SK-N-SH (cell line): Measurements from ENCODE around the gene KCNN3.

ENCODE experiments used
- CHD2 ChIP-seq: fragments of 150-350 bp; IDR thresholded peaks from 2 replicates; pipeline ENCODE4 v1.6.1; 2018; ENCODE audit warnings: low read length; ENCODE audit not compliant: partially characterized antibody
- CTCF ChIP-seq: fragments of 200-600 bp; sonication (generic); IDR thresholded peaks from 2 replicates; pipeline ENCODE4 v1.6.1; 2017; ENCODE audit warnings: antibody characterized with exemption, mild to moderate bottlenecking, moderate library complexity
- EP300 ChIP-seq, 2 experiments: IDR thresholded peaks; 2 replicates each; pipeline versions ENCODE4 v1.4.0 to v1.6.1; 2012; ENCODE audit warnings: borderline replicate concordance in 1 of 2, low read depth in 1 of 2, low read length in 1 of 2
- EZH2phosphoT487 ChIP-seq: fragments of 200-600 bp; sonication (generic); IDR thresholded peaks from 2 replicates; pipeline ENCODE4 v1.6.1; 2017; ENCODE audit warnings: low read depth, mixed run types, mild to moderate bottlenecking, antibody characterized with exemption, moderate library complexity, borderline replicate concordance
- FOXJ3 ChIP-seq: sonication (generic); formaldehyde crosslinking; IDR thresholded peaks from 2 replicates; pipeline ENCODE4 v1.5.1; 2020; ENCODE audit warnings: mild to moderate bottlenecking, missing genetic modification reagents
- MAX ChIP-seq: IDR thresholded peaks from 2 replicates; pipeline ENCODE4 v1.4.0; 2012; ENCODE audit warnings: low read depth
- PBX3 ChIP-seq: IDR thresholded peaks from 2 replicates; pipeline ENCODE4; 2012
- POLR2AphosphoS5 ChIP-seq: IDR thresholded peaks from 2 replicates; pipeline ENCODE4 v1.6.1; 2012; ENCODE audit warnings: low read depth, low read length
- RAD21 ChIP-seq: IDR thresholded peaks from 2 replicates; pipeline ENCODE4 v1.6.1; 2012; ENCODE audit warnings: mild to moderate bottlenecking, low read length
- RXRA ChIP-seq: IDR thresholded peaks from 2 replicates; pipeline ENCODE4 v1.4.0; 2012; ENCODE audit warnings: low read depth, mild to moderate bottlenecking, borderline replicate concordance
- SIN3A ChIP-seq: IDR thresholded peaks from 2 replicates; pipeline ENCODE4 v1.6.1; 2012; ENCODE audit warnings: low read depth, mild to moderate bottlenecking, low read length, moderate library complexity, borderline replicate concordance
- TAF1 ChIP-seq: IDR thresholded peaks from 2 replicates; pipeline ENCODE4 v1.6.1; 2012; ENCODE audit warnings: low read depth, mild to moderate bottlenecking, low read length, moderate library complexity, borderline replicate concordance
- USF2 ChIP-seq: fragments of 150-350 bp; IDR thresholded peaks from 2 replicates; pipeline ENCODE4 v1.6.1; 2017; ENCODE audit warnings: antibody characterized with exemption, low read length, low read depth, borderline replicate concordance

- TF ChIP-seq POLR2AphosphoS5: no peak
- no peak for TF ChIP-seq USF2
- no peak for TF ChIP-seq SIN3A
- TF ChIP-seq EP300 (IDR thresholded peaks at IDR 0.05; ENCODE audit: borderline replicate concordance in 1 of 2, low read depth in 1 of 2, low read length in 1 of 2): peak in 1 of 2 experiments; percentile 56; a peak in 2 of 4 replicates
- no peak for TF ChIP-seq CTCF
- no peak for TF ChIP-seq TAF1
- TF ChIP-seq MAX: no peak
- TF ChIP-seq PBX3: no peak
- no peak for TF ChIP-seq CHD2
- TF ChIP-seq RAD21: no peak
- no peak for TF ChIP-seq RXRA
- no peak for TF ChIP-seq EZH2phosphoT487
- no peak for TF ChIP-seq FOXJ3 (CRISPR knock-in tag)
These were observed 24.9 kb downstream of the KCNN3 start for GRCh38 chr1:154845174-154845573.
